Mucosa of rectum (tissue), 2 donors: Measurements from ENCODE around the gene REEP3.
A peak's percentile ranks its signal among the peaks of the same experiment; 100 is the strongest.

Experiments
- H3K27ac ChIP-seq, 2 donors: one replicate each; pipeline ENCODE4 v1.7.0; 2013; ENCODE audit warnings: inconsistent platforms in 2 of 2, low read depth in 2 of 2, low read length in 2 of 2
- H3K27me3 ChIP-seq, 2 donors: one replicate each; pipeline ENCODE4 v1.7.0; 2013; ENCODE audit warnings: low read length in 2 of 2; ENCODE audit not compliant: control insufficient read depth in 2 of 2, insufficient read depth in 2 of 2
- H3K36me3 ChIP-seq, 2 donors: one replicate each; pipeline ENCODE4 v1.7.0; 2013; ENCODE audit warnings: low read length in 2 of 2; ENCODE audit not compliant: control insufficient read depth in 2 of 2, insufficient read depth in 2 of 2
- H3K4me1 ChIP-seq, 2 donors: one replicate each; pipeline ENCODE4 v1.7.0; 2013; ENCODE audit warnings: low read length in 2 of 2, mild to moderate bottlenecking in 1 of 2; ENCODE audit not compliant: control insufficient read depth in 2 of 2, insufficient read depth in 2 of 2
- H3K4me3 ChIP-seq, 2 donors: one replicate each; pipeline ENCODE4 v1.7.0; 2013; ENCODE audit warnings: low read length in 2 of 2
- H3K9ac ChIP-seq, 2 donors: one replicate each; pipeline ENCODE4 v1.7.0; 2013; ENCODE audit warnings: low read length in 2 of 2, low read depth in 1 of 2, mild to moderate bottlenecking in 1 of 2
- H3K9me3 ChIP-seq, 2 donors: one replicate each; pipeline ENCODE4 v1.7.0; 2013; ENCODE audit warnings: low read length in 2 of 2; ENCODE audit not compliant: control insufficient read depth in 2 of 2
- donor health status: healthy.
- donor health status: Normal muscosa, but diverticular disease.

Gene REEP3

GRCh38 chr10:63582690-63583089 lies 61.5 kb downstream of the REEP3 start:
- H3K36me3 ChIP-seq: no peaks in the 10 kb centered on the region
- H3K27me3 ChIP-seq: no peaks in the 10 kb centered on the region
- H3K4me1 ChIP-seq: no peaks in the 10 kb centered on the region
- H3K9ac ChIP-seq: no peak overlapping the region
- no peaks in the 10 kb centered on the region for H3K9me3 ChIP-seq
- no peak overlapping the region for H3K27ac ChIP-seq
- H3K4me3 ChIP-seq: no peak overlapping the region

- no peaks in the 10 kb centered on the region for H3K4me1 ChIP-seq
- no peaks in the 10 kb centered on the region for H3K27me3 ChIP-seq
- no peak overlapping the region for H3K4me3 ChIP-seq
- H3K27ac ChIP-seq: no peak overlapping the region
- H3K36me3 ChIP-seq: no peaks in the 10 kb centered on the region
- no peak overlapping the region for H3K9ac ChIP-seq
- H3K9me3 ChIP-seq: no peaks in the 10 kb centered on the region
These were observed 62.2 kb downstream of the REEP3 start for GRCh38 chr10:63583397-63583796.

GRCh38 chr10:63583909-63584724 lies 62.9 kb downstream of the REEP3 start:
- H3K27ac ChIP-seq: peak overlapping the region in 1 of 2 donors; percentile 27
- no peak overlapping the region for H3K9ac ChIP-seq
- H3K4me3 ChIP-seq: no peak overlapping the region
- H3K36me3 ChIP-seq: no peaks in the 10 kb centered on the region
- peaks cover 3 to 6% of the 10 kb centered on the region in 2 donors for H3K4me1 ChIP-seq
- H3K27me3 ChIP-seq: no peaks in the 10 kb centered on the region
- H3K9me3 ChIP-seq: no peaks in the 10 kb centered on the region

GRCh38 chr10:63584725-63585035 lies 63.5 kb downstream of the REEP3 start:
- Histone ChIP-seq H3K9ac (no peak overlapping the region), H3K9me3 (no peaks in the 10 kb centered on the region), H3K27me3 (no peaks in the 10 kb centered on the region), H3K4me3 (no peak overlapping the region), H3K36me3 (no peaks in the 10 kb centered on the region), H3K4me1 (peaks cover 5 to 10% of the 10 kb centered on the region in 2 donors), H3K27ac (peak overlapping the region in 1 of 2 donors; percentile 17)

- H3K36me3 ChIP-seq: no peaks in the 10 kb centered on the region
- no peaks in the 10 kb centered on the region for H3K27me3 ChIP-seq
- H3K27ac ChIP-seq: peak overlapping the region in 1 of 2 donors; percentile 17
- H3K9ac ChIP-seq: no peak overlapping the region
- H3K4me1 ChIP-seq: peaks cover 5 to 10% of the 10 kb centered on the region in 2 donors
- no peaks in the 10 kb centered on the region for H3K9me3 ChIP-seq
- H3K4me3 ChIP-seq: no peak overlapping the region
These were observed 63.8 kb downstream of the REEP3 start for GRCh38 chr10:63585041-63585440.

- Histone ChIP-seq H3K36me3 (no peaks in the 10 kb centered on the region), H3K4me1 (peaks cover 5 to 10% of the 10 kb centered on the region in 2 donors), H3K4me3 (no peak overlapping the region), H3K27ac (no peak overlapping the region), H3K27me3 (no peaks in the 10 kb centered on the region), H3K9me3 (no peaks in the 10 kb centered on the region), H3K9ac (no peak overlapping the region)
These were observed 64.8 kb downstream of the REEP3 start for GRCh38 chr10:63586043-63586442.

- Histone ChIP-seq H3K4me3 (no peak overlapping the region), H3K9ac (no peak overlapping the region), H3K9me3 (no peaks in the 10 kb centered on the region), H3K36me3 (no peaks in the 10 kb centered on the region), H3K4me1 (peaks cover 5 to 10% of the 10 kb centered on the region in 2 donors), H3K27me3 (no peaks in the 10 kb centered on the region), H3K27ac (no peak overlapping the region)
These were observed 66.0 kb downstream of the REEP3 start for GRCh38 chr10:63587191-63587590.

- H3K9me3 ChIP-seq: no peaks in the 10 kb centered on the region
- H3K27me3 ChIP-seq: no peaks in the 10 kb centered on the region
- H3K27ac ChIP-seq: peak overlapping the region; percentile 6 to 17
- no peak overlapping the region for H3K9ac ChIP-seq
- H3K4me3 ChIP-seq: no peak overlapping the region
- H3K4me1 ChIP-seq: peaks cover 5 to 10% of the 10 kb centered on the region in 2 donors
- no peaks in the 10 kb centered on the region for H3K36me3 ChIP-seq
These were observed 67.4 kb downstream of the REEP3 start for GRCh38 chr10:63588436-63589167.

- no peaks in the 10 kb centered on the region for H3K27me3 ChIP-seq
- H3K9me3 ChIP-seq: no peaks in the 10 kb centered on the region
- peaks cover 6 to 8% of the 10 kb centered on the region in 2 donors for H3K36me3 ChIP-seq
- H3K9ac ChIP-seq: no peak overlapping the region
- peaks cover 5 to 10% of the 10 kb centered on the region in 2 donors for H3K4me1 ChIP-seq
- no peak overlapping the region for H3K27ac ChIP-seq
- no peak overlapping the region for H3K4me3 ChIP-seq
These were observed 70.6 kb downstream of the REEP3 start for GRCh38 chr10:63591600-63592379.

GRCh38 chr10:63593576-63593975 lies 72.4 kb downstream of the REEP3 start:
- Histone ChIP-seq H3K4me3 (no peak overlapping the region), H3K27me3 (no peaks in the 10 kb centered on the region), H3K36me3 (peaks cover 8 to 10% of the 10 kb centered on the region in 2 donors), H3K9ac (no peak overlapping the region), H3K9me3 (no peaks in the 10 kb centered on the region), H3K27ac (no peak overlapping the region), H3K4me1 (peaks cover 5 to 9% of the 10 kb centered on the region in 2 donors)
